GM23338 (cell line): ENCODE results near the gene SRD5A3.

ENCODE experiments used
- CREB1 ChIP-seq: fragments of 250-450 bp; sonication (Bioruptor Pico); IDR thresholded peaks from 2 replicates; pipeline ENCODE4 v1.5.0; 2020; ENCODE audit warnings: low read depth, mild to moderate bottlenecking, moderate library complexity
- EZH2phosphoT487 ChIP-seq: fragments of 200-600 bp; sonication (generic); IDR thresholded peaks from one replicate; pipeline ENCODE4 v1.8.1; 2018; ENCODE audit warnings: antibody characterized with exemption; ENCODE audit not compliant: unreplicated experiment
- JUNB ChIP-seq: IDR thresholded peaks from one replicate; pipeline ENCODE4 v1.6.1; 2016; ENCODE audit warnings: antibody characterized with exemption; ENCODE audit not compliant: unreplicated experiment
- NANOG ChIP-seq: IDR thresholded peaks from 2 replicates; pipeline ENCODE4 v1.6.1; 2016; ENCODE audit warnings: antibody characterized with exemption, borderline replicate concordance
- POLR2AphosphoS5 ChIP-seq: IDR thresholded peaks from 2 replicates; pipeline ENCODE4 v1.6.1; 2016; ENCODE audit warnings: antibody characterized with exemption, low read depth
- ZNF331 ChIP-seq: fragments of 250-450 bp; sonication (Bioruptor Pico); IDR thresholded peaks from 2 replicates; pipeline ENCODE4 v1.5.0; 2020; ENCODE audit warnings: low read depth, mild to moderate bottlenecking, moderate library complexity
- TF ChIP-seq, protein P1 (sequence below), 2 experiments: fragments of 200-600 bp in 1 of 2; sonication (generic) in 1 of 2; conservative IDR thresholded peaks; 2 replicates each; pipeline versions ENCODE4 v1.5.1 to v1.6.1; 2016 to 2017; ENCODE audit warnings: antibody characterized with exemption in 2 of 2, low read depth in 2 of 2, mild to moderate bottlenecking in 2 of 2, moderate library complexity in 1 of 2

DNA sequence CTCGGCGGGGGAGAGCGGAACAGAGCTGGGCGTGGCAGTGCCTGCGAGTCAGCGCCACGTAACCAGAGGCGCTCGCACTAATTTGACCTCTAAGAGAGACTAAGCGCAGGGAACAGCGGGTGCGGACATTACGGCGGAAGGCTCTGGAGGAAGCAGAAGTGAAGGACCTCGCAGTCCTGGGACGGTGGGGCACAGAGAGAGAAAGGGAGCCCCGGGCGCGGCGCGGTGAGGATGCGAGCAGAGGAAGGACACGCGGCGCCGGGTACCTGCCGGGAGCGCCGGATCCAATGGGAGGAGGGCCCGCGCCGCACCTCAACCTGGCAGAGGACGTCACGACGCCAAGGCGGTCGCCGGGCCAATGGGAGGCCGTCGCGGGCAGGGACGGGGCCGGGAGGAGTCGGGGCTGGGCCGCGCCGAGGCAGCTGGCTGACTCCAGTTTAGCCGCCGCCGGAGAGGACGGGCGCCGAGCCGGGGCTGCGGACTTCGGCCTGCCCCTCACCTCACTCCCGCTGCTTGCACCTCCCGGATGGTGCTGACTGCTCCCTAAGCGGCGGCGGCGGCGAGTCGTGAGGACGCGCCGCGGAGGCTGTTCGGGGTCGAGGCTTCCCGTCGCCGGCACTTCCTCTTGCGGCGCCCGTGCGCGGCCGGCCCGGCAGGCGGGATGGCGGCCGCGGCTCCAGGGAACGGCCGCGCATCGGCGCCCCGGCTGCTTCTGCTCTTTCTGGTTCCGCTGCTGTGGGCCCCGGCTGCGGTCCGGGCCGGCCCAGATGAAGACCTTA is 49.7 kb downstream of the SRD5A3 start, which contains the start of gene TMEM165:
- TF ChIP-seq, protein P1, sequence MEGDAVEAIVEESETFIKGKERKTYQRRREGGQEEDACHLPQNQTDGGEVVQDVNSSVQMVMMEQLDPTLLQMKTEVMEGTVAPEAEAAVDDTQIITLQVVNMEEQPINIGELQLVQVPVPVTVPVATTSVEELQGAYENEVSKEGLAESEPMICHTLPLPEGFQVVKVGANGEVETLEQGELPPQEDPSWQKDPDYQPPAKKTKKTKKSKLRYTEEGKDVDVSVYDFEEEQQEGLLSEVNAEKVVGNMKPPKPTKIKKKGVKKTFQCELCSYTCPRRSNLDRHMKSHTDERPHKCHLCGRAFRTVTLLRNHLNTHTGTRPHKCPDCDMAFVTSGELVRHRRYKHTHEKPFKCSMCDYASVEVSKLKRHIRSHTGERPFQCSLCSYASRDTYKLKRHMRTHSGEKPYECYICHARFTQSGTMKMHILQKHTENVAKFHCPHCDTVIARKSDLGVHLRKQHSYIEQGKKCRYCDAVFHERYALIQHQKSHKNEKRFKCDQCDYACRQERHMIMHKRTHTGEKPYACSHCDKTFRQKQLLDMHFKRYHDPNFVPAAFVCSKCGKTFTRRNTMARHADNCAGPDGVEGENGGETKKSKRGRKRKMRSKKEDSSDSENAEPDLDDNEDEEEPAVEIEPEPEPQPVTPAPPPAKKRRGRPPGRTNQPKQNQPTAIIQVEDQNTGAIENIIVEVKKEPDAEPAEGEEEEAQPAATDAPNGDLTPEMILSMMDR (conservative IDR thresholded peaks at IDR 0.05; ENCODE audit: low read depth in 2 of 2) = 0 out of 4 replicates have a peak, but pooled peaks of 1 of the 2 experiments have one; percentile 2
- no peak for TF ChIP-seq JUNB
- TF ChIP-seq NANOG = no peak
- TF ChIP-seq POLR2AphosphoS5 = peak; percentile 96
- TF ChIP-seq CREB1 (CRISPR knock-in tag) = peak; percentile 86
- TF ChIP-seq ZNF331 (CRISPR knock-in tag) = no peak
- no peak for TF ChIP-seq EZH2phosphoT487
